Amniotic epithelial cell (primary cell): ENCODE data around the gene ITPK1.

Source experiments
- DNase-seq: peaks from one replicate; pipeline ENCODE4 v3.0.0-alpha.2; 2010; ENCODE audit warnings: low read depth

ITPK1 gene

GRCh38 chr14:93059917-93060545 lies 55.7 kb downstream of the ITPK1 start:
- no peak for DNase-seq

GRCh38 chr14:93059260-93059659 lies 56.5 kb downstream of the ITPK1 start:
- DNase-seq: no peak

- DNase-seq: no peak
Measured at GRCh38 chr14:93057586-93058280, 58.0 kb downstream of the ITPK1 start.

- no peak for DNase-seq
Measured at GRCh38 chr14:93056840-93057585, 58.7 kb downstream of the ITPK1 start.

- DNase-seq: peak; percentile 26
Measured at GRCh38 chr14:93056166-93056839, 59.4 kb downstream of the ITPK1 start.

GRCh38 chr14:93055651-93056115 lies 60.0 kb downstream of the ITPK1 start:
- no peak for DNase-seq

- no peak for DNase-seq
Measured at GRCh38 chr14:93054876-93055275, 60.8 kb downstream of the ITPK1 start.

- DNase-seq: no peak
Measured at GRCh38 chr14:93054006-93054405, 61.7 kb downstream of the ITPK1 start.

- no peak for DNase-seq
Measured at GRCh38 chr14:93051600-93052546, 63.9 kb downstream of the ITPK1 start.

- DNase-seq: no peak
Measured at GRCh38 chr14:93050761-93051160, 65.0 kb downstream of the ITPK1 start.

- no peak for DNase-seq
Measured at GRCh38 chr14:93049867-93050331, 65.8 kb downstream of the ITPK1 start.

GRCh38 chr14:93049315-93049714 lies 66.4 kb downstream of the ITPK1 start:
- no peak for DNase-seq

- DNase-seq: no peak
Measured at GRCh38 chr14:93048843-93049242, 66.9 kb downstream of the ITPK1 start.

- DNase-seq: no peak
Measured at GRCh38 chr14:93047661-93048060, 68.1 kb downstream of the ITPK1 start.

- no peak for DNase-seq
Measured at GRCh38 chr14:93047157-93047556, 68.6 kb downstream of the ITPK1 start.

GRCh38 chr14:93046705-93047050 lies 69.0 kb downstream of the ITPK1 start:
- no peak for DNase-seq

- DNase-seq: peak; percentile 91
Measured at GRCh38 chr14:93045965-93046704, 69.6 kb downstream of the ITPK1 start.

GRCh38 chr14:93045211-93045674 lies 70.5 kb downstream of the ITPK1 start:
- DNase-seq: peak; percentile 13

- DNase-seq: no peak
Measured at GRCh38 chr14:93044556-93044955, 71.2 kb downstream of the ITPK1 start.

GRCh38 chr14:93044121-93044520 lies 71.6 kb downstream of the ITPK1 start:
- DNase-seq: no peak
